Heart right ventricle (tissue), 16 donors: ENCODE measurements around the gene MMP20. TPM values are rescaled to one million over a fixed set of nuclear protein-coding genes. Genes with fewer than 3 reads are reported as not detected.

Experiments
- ATAC-seq, 8 donors: fragments of 200-7000 bp; cut with Tn5 transposase; one replicate each; pipeline ENCODE4 v1.9.1; 2020; ENCODE audit warnings: mild to moderate bottlenecking in 8 of 8, moderate library complexity in 8 of 8, moderate number of reproducible peaks in 1 of 8
- DNase-seq, 2 donors: peaks; one replicate each; pipeline ENCODE4 v3.0.0-alpha.2; 2020
- H3K27ac ChIP-seq, 10 donors: fragments of 200-600 bp; sonication (generic) in 2 of 10; one replicate each; pipeline versions ENCODE4 v1.5.0 to v1.8.0; 2020 to 2022; ENCODE audit warnings: mild to moderate bottlenecking in 3 of 10
- H3K27me3 ChIP-seq, 7 donors: fragments of 200-600 bp; one replicate each; pipeline ENCODE4 v1.8.0; 2021 to 2022; ENCODE audit warnings: mild to moderate bottlenecking in 2 of 7
- H3K36me3 ChIP-seq, 9 donors: fragments of 200-600 bp; sonication (generic) in 1 of 9; one replicate each; pipeline versions ENCODE4 v1.5.0 to v1.8.0; 2020 to 2022; ENCODE audit warnings: mild to moderate bottlenecking in 2 of 9
- H3K4me1 ChIP-seq, 9 donors: fragments of 200-600 bp; sonication (generic) in 1 of 9; one replicate each; pipeline versions ENCODE4 v1.5.0 to v1.8.0; 2020 to 2022; ENCODE audit warnings: mild to moderate bottlenecking in 4 of 9
- H3K4me3 ChIP-seq, 10 donors: fragments of 200-600 bp; sonication (generic) in 2 of 10; one replicate each; pipeline versions ENCODE4 v1.5.0 to v1.8.0; 2020 to 2022; ENCODE audit warnings: mild to moderate bottlenecking in 7 of 10, moderate library complexity in 2 of 10
- H3K9me3 ChIP-seq, 11 donors: fragments of 200-600 bp in 10 of 11; sonication (generic) in 2 of 11; one replicate each; pipeline versions ENCODE4 v1.5.0 to v1.8.0; 2013 to 2022; ENCODE audit warnings: mild to moderate bottlenecking in 2 of 11, control low read depth in 1 of 11, moderate library complexity in 1 of 11
- WGBS, 2 donors: extraction: QIAGEN DNeasy Blood & Tissue Kit; methylation state at CpG; one replicate each; pipeline ENCODE4 v1.1.7; 2013; ENCODE audit warnings: inconsistent platforms in 1 of 2; 5-methylcytosine and 5-hydroxymethylcytosine counted together
- intact Hi-C, 10 donors: fragments of 100-400 bp; cut with DNase I; formaldehyde crosslinking; loops; one replicate each; pipeline versions ENCODE4 v1.11.1 to v1.14.2; 2022
- polyA plus RNA-seq, 2 donors: library from polyadenylated mRNA; stranded (reverse); fragments of 200-250 nt; gene quantifications; one replicate each; pipeline ENCODE4 v1.2.3, GENCODE V29; 2013
- total RNA-seq, 10 donors: library from RNA; stranded (reverse); fragmentation: NEBNext Ultra II Directional in 3 of 10; extraction: Animal tissue kit (Norgen Biotek cat#: 25700) in 3 of 10; gene quantifications; one replicate each; pipeline versions ENCODE4 v1.2.1 to v1.2.4, GENCODE V29; 2021 to 2023
- TF ChIP-seq, protein P1 (sequence below), 9 donors: fragments of 200-600 bp; sonication (generic) in 2 of 9; IDR thresholded peaks; one replicate each; pipeline versions ENCODE4 v1.5.0 to v1.8.0; 2021 to 2022; ENCODE audit warnings: antibody characterized with exemption in 9 of 9, mild to moderate bottlenecking in 5 of 9, moderate library complexity in 1 of 9
- donor health status: Arrhythmogenic right ventricular cardiomyopathy.
- donor health status: ischemic (EF 13 %, LVEDD 7.1; RV severe dilation, severe dysfunction).
- donor health status: healthy with polysubstance abuse.
- donor health status: DM: no; HTN: yes; CAD: no.
- donor health status: DM: no; HTN: no; CAD: no.
- donor health status: ischemic (EF 25% LVEDD 6.9; RV normal size, moderate dysfunction).
- donor health status: ischemic (EF 25% LVEDD 5.7; RV mildly dilated, moderate dysfunction).
- donor health status: healthy.
- donor health status: DM: yes; HTN: yes; CAD: no.
- donor health status: Ischemic cardiomyopathy.
- donor health status: ischemic (EF 35%, LVEDD 5.7; RV mildly dilated, moderate dysfunction).
- donor health status: nonischemic (EF 11% LVEDD 7.7; RV severe dilation, severe dysfunction).
- donor health status: DM: yes; HTN: yes; CAD: no.
- donor health status: PGD.
- donor health status: ischemic (EF 29% LVEDD 5.4; RV normal size, mild dysfunction).
- donor health status: nonischemic (EF 23%, LVEDD 6.1; RV moderate dilation, normal function).

Gene MMP20
- total and polyA plus RNA-seq, 12 donors, result not detected

DNA sequence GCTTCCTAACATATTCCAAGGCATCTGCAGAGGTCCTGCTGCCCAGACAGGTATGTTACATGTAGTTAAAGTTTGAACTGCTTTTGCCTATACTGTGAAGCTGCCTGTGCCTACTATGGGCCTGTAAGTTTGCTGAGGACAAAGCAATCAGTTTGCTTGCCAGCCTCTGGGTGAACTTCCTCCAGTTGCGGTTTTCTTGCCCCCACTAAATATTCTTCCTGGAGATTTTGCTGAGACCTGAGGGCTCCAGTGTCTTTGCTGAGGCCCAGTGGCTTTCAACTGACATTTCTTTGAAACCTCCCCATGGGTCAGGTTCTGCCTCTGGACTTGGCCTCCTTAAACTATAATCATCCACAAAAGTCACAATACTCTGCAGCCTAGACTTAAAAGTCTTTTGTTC, 29.6 kb upstream of the MMP20 start:
- intact Hi-C loops, result no loop called here
- Histone ChIP-seq H3K4me3 (no peak overlapping the region), H3K27me3 (peaks cover 0 to 10% (median 0%) of the 10 kb centered on the region in 7 donors), H3K27ac (no peak overlapping the region), H3K4me1 (no peaks in the 10 kb centered on the region), H3K36me3 (no peaks in the 10 kb centered on the region), H3K9me3 (peaks cover 0 to 16% (median 0%) of the 10 kb centered on the region in 11 donors)
- ATAC-seq (no peak), DNase-seq (no peak)
- WGBS, 2 donors, result 85 to 92% methylated on average over 1 of the region's 1 CpG
- TF ChIP-seq, protein P1, sequence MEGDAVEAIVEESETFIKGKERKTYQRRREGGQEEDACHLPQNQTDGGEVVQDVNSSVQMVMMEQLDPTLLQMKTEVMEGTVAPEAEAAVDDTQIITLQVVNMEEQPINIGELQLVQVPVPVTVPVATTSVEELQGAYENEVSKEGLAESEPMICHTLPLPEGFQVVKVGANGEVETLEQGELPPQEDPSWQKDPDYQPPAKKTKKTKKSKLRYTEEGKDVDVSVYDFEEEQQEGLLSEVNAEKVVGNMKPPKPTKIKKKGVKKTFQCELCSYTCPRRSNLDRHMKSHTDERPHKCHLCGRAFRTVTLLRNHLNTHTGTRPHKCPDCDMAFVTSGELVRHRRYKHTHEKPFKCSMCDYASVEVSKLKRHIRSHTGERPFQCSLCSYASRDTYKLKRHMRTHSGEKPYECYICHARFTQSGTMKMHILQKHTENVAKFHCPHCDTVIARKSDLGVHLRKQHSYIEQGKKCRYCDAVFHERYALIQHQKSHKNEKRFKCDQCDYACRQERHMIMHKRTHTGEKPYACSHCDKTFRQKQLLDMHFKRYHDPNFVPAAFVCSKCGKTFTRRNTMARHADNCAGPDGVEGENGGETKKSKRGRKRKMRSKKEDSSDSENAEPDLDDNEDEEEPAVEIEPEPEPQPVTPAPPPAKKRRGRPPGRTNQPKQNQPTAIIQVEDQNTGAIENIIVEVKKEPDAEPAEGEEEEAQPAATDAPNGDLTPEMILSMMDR (IDR thresholded peaks at IDR 0.05), result no peak

DNA sequence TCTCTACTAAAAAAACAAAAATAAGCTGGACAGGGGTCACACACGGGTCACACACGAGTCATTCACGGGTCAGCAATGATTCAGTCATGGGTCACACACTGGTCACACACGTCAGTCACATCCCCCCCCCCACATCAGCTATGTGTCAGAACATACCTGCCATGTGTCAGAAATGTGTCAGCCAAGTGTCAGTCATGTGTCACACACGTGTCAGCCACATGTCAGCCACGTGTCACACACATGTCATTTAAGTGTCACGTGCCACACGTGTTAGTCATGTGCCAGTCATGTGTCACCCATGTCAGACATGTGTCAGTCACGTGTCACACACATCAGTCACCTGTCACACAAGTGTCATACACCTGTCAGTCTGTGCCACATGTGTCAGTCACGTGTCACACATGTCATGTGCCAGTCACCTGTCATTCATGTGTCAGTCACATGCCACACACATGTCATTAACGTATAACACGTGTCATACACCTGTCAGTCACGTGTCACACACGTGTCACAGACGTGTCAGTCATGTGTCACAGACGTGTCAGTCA, 28.7 kb upstream of the MMP20 start:
- H3K4me3 ChIP-seq, result no peak overlapping the region
- peaks cover 0 to 16% (median 0%) of the 10 kb centered on the region in 11 donors for H3K9me3 ChIP-seq
- ATAC-seq (no peak), DNase-seq (no peak)
- no peaks in the 10 kb centered on the region for H3K36me3 ChIP-seq
- H3K27me3 ChIP-seq, result peaks cover 0 to 10% (median 0%) of the 10 kb centered on the region in 7 donors
- H3K27ac ChIP-seq, result no peak overlapping the region
- intact Hi-C loops, result no loop called here
- TF ChIP-seq, protein P1 (IDR thresholded peaks at IDR 0.05), result no peak
- 78 to 86% methylated on average over 16 of the region's 16 CpGs for WGBS, 2 donors
- H3K4me1 ChIP-seq, result no peaks in the 10 kb centered on the region

DNA sequence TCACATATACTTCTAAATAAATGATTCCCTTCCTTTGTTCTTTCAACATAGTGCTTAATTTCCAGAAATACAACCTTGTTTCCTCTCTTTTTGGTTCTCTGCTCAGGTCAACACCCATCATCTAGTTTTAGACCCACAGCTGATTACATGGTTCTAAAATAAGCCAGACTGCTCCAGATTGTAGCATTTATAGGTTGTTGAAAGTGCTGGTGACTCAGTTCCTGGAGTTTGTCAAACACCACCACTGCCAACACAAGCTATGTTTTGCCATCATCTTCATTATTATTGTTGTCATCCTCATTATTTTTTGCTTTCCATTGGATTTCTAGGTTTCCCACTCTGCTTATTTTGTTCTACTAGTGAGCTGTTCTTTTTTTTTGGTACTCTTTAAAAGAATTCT, 22.3 kb upstream of the MMP20 start:
- TF ChIP-seq, protein P1 (IDR thresholded peaks at IDR 0.05), result no peak

DNA sequence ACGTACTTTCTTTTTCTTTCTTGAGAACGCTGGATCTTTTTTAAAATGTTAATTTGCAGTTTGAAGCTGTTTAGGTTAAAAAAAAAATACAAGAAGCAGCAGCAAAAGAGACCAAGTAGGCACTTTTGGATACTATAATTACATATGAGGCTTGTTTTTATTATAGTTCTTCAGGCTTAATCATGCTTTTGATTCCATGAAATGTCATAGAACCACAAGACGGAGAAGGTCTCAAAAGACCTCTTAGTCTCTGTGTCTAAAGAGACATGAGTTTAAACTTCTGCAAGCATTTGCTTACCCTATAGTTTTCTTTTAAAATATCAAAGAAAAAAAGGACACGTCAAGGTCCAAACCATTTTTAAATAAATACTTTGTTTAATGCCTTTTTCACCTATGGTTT, 18.8 kb upstream of the MMP20 start:
- peaks cover 0 to 6% (median 0%) of the 10 kb centered on the region in 11 donors for H3K9me3 ChIP-seq
- DNase-seq (no peak), ATAC-seq (no peak)
- intact Hi-C loops, result no loop called here
- H3K4me1 ChIP-seq, result no peaks in the 10 kb centered on the region
- no peak overlapping the region for H3K27ac ChIP-seq
- H3K27me3 ChIP-seq, result no peaks in the 10 kb centered on the region
- H3K36me3 ChIP-seq, result no peaks in the 10 kb centered on the region
- WGBS, 2 donors, result 89 to 94% methylated on average over 4 of the region's 4 CpGs
- H3K4me3 ChIP-seq, result no peak overlapping the region
- TF ChIP-seq, protein P1 (IDR thresholded peaks at IDR 0.05), result no peak

More for the DNA sequence above, 22.3 kb upstream of the MMP20 start:
- Histone ChIP-seq H3K36me3 (no peaks in the 10 kb centered on the region), H3K27me3 (no peaks in the 10 kb centered on the region), H3K27ac (no peak overlapping the region), H3K9me3 (peaks cover 0 to 6% (median 0%) of the 10 kb centered on the region in 11 donors), H3K4me3 (no peak overlapping the region), H3K4me1 (no peaks in the 10 kb centered on the region)
- ATAC-seq, result no peak
- no peak for DNase-seq
- intact Hi-C loops, result no loop called here
